ENCODE measurements around the gene TMA7.

Gene TMA7

DNA sequence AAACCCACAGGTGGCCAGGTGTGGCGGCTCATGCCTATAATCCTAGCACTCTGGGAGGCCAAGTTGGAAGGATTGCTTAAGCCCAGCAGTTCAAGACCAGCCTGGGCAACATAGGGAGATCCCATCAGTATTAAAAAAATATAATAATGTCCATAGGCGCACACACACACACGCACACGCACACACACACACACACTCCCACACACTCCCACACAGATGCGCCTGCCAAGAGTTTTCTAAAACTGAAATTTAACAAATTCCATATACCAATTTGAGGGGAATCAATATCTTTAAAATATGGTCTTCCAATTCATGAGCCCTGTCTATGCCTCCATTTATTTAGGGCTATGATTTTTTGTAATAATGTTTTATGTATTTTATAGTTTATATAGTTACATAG, 46.9 kb downstream of the TMA7 start:
- Histone ChIP-seq H3K9me3 (ENCODE audit: low read length) (no peaks in the 10 kb centered on the region), H3K9me2 (ENCODE audit: low read depth, low read length) (no peaks in the 10 kb centered on the region), H3F3A (ENCODE audit: insufficient read depth, low read length) (no peaks in the 10 kb centered on the region), H3K36me3 (ENCODE audit: insufficient read depth, low read length) (no peaks in the 10 kb centered on the region), H3K4me1 (ENCODE audit: insufficient read depth, low read length, severe bottlenecking) (peaks cover 4% of the 10 kb centered on the region), H4K20me1 (ENCODE audit: insufficient read depth, low read length) (no peaks in the 10 kb centered on the region), H3K4me2 (ENCODE audit: low read length) (no peak overlapping the region), H3K79me2 (ENCODE audit: insufficient read depth, low read length) (no peaks in the 10 kb centered on the region), H3K27ac (ENCODE audit: low read depth, low read length, poor library complexity, severe bottlenecking) (no peak overlapping the region), H2AFZ (ENCODE audit: low read length) (no peak overlapping the region), H3K9ac (ENCODE audit: low read length) (no peak overlapping the region), H3K27me3 (ENCODE audit: insufficient read depth, low read length) (no peaks in the 10 kb centered on the region), H3K4me3 (ENCODE audit: low read depth, low read length, poor library complexity, severe bottlenecking) (no peak overlapping the region)
- TF ChIP-seq EZH2 (IDR thresholded peaks at IDR 0.05; ENCODE audit: borderline replicate concordance, low read length): no peak
- TF ChIP-seq, protein P1, sequence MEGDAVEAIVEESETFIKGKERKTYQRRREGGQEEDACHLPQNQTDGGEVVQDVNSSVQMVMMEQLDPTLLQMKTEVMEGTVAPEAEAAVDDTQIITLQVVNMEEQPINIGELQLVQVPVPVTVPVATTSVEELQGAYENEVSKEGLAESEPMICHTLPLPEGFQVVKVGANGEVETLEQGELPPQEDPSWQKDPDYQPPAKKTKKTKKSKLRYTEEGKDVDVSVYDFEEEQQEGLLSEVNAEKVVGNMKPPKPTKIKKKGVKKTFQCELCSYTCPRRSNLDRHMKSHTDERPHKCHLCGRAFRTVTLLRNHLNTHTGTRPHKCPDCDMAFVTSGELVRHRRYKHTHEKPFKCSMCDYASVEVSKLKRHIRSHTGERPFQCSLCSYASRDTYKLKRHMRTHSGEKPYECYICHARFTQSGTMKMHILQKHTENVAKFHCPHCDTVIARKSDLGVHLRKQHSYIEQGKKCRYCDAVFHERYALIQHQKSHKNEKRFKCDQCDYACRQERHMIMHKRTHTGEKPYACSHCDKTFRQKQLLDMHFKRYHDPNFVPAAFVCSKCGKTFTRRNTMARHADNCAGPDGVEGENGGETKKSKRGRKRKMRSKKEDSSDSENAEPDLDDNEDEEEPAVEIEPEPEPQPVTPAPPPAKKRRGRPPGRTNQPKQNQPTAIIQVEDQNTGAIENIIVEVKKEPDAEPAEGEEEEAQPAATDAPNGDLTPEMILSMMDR (IDR thresholded peaks at IDR 0.05; ENCODE audit: low read length): no peak

DNA sequence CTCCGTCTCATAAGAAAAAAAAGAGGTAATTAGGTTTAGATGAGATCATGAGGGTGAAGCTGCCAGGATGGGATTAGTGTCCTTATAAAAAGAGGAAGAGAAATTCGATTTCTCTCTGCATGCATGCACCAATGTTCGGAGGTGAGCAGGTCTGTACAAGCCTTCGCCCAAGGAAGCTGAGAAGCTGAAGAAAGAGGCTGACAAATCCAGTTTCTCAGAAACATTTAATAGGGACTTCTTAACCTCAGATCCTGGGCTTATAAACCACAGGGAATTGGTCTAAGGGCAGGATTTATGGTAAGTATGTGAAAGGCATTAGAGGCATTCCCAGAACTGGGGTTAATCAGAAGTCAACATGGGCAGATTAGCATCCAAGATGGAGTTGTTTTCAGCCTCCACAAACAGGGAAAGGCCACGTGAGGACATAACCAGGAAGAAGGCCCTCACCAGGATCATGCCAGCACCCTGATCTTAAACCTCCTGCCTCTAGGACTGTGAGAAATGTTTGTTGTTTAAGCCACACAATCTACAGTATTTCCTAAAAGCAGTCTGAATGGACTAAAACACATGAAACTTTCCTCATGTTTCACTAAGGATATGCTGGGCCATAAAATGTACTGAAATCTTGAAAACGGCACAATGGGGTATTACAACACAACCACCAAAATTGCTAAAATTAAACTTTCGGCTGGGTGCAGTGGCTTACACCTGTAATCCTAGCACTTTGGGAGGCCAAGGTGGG, 52.6 kb downstream of the TMA7 start:
- H3K4me2 ChIP-seq (ENCODE audit: low read length): peak overlapping the region; percentile 38

DNA sequence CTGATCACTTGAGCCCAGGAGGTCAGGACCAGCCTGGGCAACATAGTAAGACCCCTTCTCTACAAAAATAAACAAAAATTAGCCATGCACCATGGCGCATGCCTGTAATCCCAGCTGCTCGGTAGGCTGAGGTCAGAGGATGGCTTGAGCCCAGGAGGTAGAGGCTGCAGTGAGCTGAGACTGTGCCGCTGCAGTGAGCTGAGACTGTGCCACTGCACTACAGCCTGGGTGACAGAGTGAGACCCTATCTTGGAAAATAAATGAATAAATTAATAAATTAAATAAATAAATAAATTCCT, 53.1 kb downstream of the TMA7 start:
- H3K79me2 ChIP-seq (ENCODE audit: insufficient read depth, low read length): no peaks in the 10 kb centered on the region
- no peaks in the 10 kb centered on the region for H3K36me3 ChIP-seq (ENCODE audit: insufficient read depth, low read length)
- H3K9ac ChIP-seq (ENCODE audit: low read length): no peak overlapping the region; the same call in 1 of the 2 replicates
- H3F3A ChIP-seq (ENCODE audit: insufficient read depth, low read length): no peaks in the 10 kb centered on the region
- TF ChIP-seq EZH2 (IDR thresholded peaks at IDR 0.05; ENCODE audit: borderline replicate concordance, low read length): no peak
- TF ChIP-seq, protein P1 (IDR thresholded peaks at IDR 0.05; ENCODE audit: low read length): no peak
- H3K4me1 ChIP-seq (ENCODE audit: insufficient read depth, low read length, severe bottlenecking): peaks cover 14% of the 10 kb centered on the region
- no peak overlapping the region for H2AFZ ChIP-seq (ENCODE audit: low read length)
- H3K4me2 ChIP-seq (ENCODE audit: low read length): peak overlapping the region; percentile 38; the same call in 1 of the 2 replicates
- H4K20me1 ChIP-seq (ENCODE audit: insufficient read depth, low read length): no peaks in the 10 kb centered on the region
- no peaks in the 10 kb centered on the region for H3K9me3 ChIP-seq (ENCODE audit: low read length)
- H3K27ac ChIP-seq (ENCODE audit: low read depth, low read length, poor library complexity, severe bottlenecking): peak overlapping the region; percentile 71
- no peaks in the 10 kb centered on the region for H3K9me2 ChIP-seq (ENCODE audit: low read depth, low read length)
- H3K4me3 ChIP-seq (ENCODE audit: low read depth, low read length, poor library complexity, severe bottlenecking): no peak overlapping the region
- H3K27me3 ChIP-seq (ENCODE audit: insufficient read depth, low read length): no peaks in the 10 kb centered on the region

More for the DNA sequence above, 52.6 kb downstream of the TMA7 start:
- Histone ChIP-seq H3K79me2 (ENCODE audit: insufficient read depth, low read length) (no peaks in the 10 kb centered on the region), H3K9me3 (ENCODE audit: low read length) (no peaks in the 10 kb centered on the region), H3F3A (ENCODE audit: insufficient read depth, low read length) (no peaks in the 10 kb centered on the region), H3K27me3 (ENCODE audit: insufficient read depth, low read length) (no peaks in the 10 kb centered on the region), H3K9me2 (ENCODE audit: low read depth, low read length) (no peaks in the 10 kb centered on the region), H3K27ac (ENCODE audit: low read depth, low read length, poor library complexity, severe bottlenecking) (peak overlapping the region; percentile 71), H3K4me3 (ENCODE audit: low read depth, low read length, poor library complexity, severe bottlenecking) (peak overlapping the region; percentile 1), H4K20me1 (ENCODE audit: insufficient read depth, low read length) (no peaks in the 10 kb centered on the region), H3K4me1 (ENCODE audit: insufficient read depth, low read length, severe bottlenecking) (peaks cover 14% of the 10 kb centered on the region), H3K9ac (ENCODE audit: low read length) (no peak overlapping the region; the same call in 1 of the 2 replicates), H2AFZ (ENCODE audit: low read length) (no peak overlapping the region), H3K36me3 (ENCODE audit: insufficient read depth, low read length) (no peaks in the 10 kb centered on the region)
- TF ChIP-seq EZH2 (IDR thresholded peaks at IDR 0.05; ENCODE audit: borderline replicate concordance, low read length): no peak
- TF ChIP-seq, protein P1 (IDR thresholded peaks at IDR 0.05; ENCODE audit: low read length): no peak
